Measurements from ENCODE around the gene COL6A1. TPM values are rescaled to one million over a fixed set of nuclear protein-coding genes. Genes with fewer than 3 reads are reported as not detected.

The COL6A1 gene
- total and polyA plus RNA-seq, 2 of the 13 experiments (the other 11 are each of a cell fraction or from before 2014, with no cell fraction given): 3.1 to 4.8 TPM

DNA sequence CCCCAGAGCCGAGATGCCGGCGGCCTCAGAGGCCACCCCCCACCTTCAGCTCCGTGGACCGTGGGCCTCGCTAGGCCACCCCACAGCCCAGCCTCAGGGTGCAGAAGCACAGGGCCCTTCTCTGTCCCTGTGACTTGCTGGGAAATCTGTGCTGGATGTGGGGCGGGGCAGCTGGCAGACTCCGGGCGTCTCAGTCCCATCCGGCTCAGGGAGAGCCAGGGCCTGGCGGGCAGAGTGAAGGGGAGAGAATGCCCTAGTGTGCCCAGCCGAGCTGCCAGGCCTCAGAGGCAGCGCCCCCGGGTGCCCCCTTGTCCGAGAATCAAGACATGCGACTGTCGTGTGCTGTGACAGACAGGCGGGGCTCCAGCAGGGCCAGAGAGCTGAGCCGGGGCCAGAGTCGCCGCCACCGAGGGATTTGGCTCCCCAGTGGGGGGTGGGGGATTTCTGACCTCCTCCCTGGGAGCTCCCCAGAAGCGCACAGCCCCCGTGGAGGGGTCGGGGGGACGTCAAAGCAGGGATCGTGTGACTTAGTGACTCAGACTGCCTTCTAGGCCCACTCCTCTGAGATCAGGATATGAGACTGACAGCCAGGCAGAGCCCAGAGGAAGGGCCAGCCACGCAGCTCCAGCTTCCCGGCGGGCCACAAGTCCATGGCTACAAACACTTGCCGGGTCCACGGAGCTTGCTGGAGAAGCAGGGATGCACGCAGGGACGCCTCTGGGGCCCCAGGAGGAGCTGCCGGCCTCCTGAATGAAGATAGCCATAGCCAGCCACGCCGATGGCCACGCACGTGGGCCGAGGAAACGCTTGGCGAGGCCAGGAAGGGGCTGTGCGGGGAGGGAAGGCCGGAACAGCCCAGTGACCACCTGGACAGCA, 11.9 kb downstream of the COL6A1 start:
- no peaks in the 10 kb centered on the region for H3K9me3 ChIP-seq (ENCODE audit: low read length)
- no peak overlapping the region for H3K4me3 ChIP-seq (replicated peaks in 1 of 3; ENCODE audit: insufficient read depth in 1 of 3, low read depth in 2 of 3, low read length in 3 of 3)
- no peak overlapping the region for H3K4me2 ChIP-seq (ENCODE audit: low read depth, low read length)
- peaks cover 0 to 7% of the 10 kb centered on the region in 2 experiments; a peak in 1 of 5 replicates for H3K27me3 ChIP-seq (ENCODE audit: control insufficient read depth in 1 of 2, insufficient read depth in 2 of 2, low read length in 2 of 2)
- TF ChIP-seq ZNF552 (CRISPR knock-in tag; IDR thresholded peaks at IDR 0.05; ENCODE audit: borderline replicate concordance): no peak
- no peak for TF ChIP-seq GTF2F1 (IDR thresholded peaks at IDR 0.05; ENCODE audit: low read length)
- TF ChIP-seq, protein P1, sequence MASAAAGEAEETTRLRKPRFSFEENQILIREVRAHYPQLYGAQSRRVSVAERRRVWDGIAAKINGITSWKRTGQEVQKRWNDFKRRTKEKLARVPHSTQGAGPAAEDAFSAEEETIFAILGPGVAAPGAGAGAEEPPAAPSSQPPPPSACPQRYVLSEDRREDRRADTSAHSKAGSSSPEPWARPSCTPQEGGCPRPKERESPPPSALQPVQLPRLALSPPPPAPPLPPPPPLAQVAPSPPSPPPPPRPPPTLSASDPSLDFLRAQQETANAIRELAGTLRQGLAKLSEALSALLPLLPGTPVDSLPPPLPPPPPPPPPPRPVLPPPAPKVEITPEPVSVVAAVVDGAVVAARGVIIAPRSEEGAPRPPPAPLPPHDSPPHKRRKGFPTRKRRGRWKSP (CRISPR knock-in tag; IDR thresholded peaks at IDR 0.05): no peak
- TF ChIP-seq, protein P2, sequence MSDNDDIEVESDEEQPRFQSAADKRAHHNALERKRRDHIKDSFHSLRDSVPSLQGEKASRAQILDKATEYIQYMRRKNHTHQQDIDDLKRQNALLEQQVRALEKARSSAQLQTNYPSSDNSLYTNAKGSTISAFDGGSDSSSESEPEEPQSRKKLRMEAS (IDR thresholded peaks at IDR 0.05): no peak
- no peak for TF ChIP-seq TOE1 (CRISPR knock-in tag; IDR thresholded peaks at IDR 0.05)
- TF ChIP-seq, protein P3, sequence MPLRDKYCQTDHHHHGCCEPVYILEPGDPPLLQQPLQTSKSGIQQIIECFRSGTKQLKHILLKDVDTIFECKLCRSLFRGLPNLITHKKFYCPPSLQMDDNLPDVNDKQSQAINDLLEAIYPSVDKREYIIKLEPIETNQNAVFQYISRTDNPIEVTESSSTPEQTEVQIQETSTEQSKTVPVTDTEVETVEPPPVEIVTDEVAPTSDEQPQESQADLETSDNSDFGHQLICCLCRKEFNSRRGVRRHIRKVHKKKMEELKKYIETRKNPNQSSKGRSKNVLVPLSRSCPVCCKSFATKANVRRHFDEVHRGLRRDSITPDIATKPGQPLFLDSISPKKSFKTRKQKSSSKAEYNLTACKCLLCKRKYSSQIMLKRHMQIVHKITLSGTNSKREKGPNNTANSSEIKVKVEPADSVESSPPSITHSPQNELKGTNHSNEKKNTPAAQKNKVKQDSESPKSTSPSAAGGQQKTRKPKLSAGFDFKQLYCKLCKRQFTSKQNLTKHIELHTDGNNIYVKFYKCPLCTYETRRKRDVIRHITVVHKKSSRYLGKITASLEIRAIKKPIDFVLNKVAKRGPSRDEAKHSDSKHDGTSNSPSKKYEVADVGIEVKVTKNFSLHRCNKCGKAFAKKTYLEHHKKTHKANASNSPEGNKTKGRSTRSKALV (CRISPR knock-in tag; IDR thresholded peaks at IDR 0.05): no peak
- ChIA-PET POLR2A (interaction anchor here (0.9 kb wide), 1 partner anchor 20 kb away, joined by 3 read pairs; no protein-coding TSS in a partner anchor), CTCF (ENCODE audit: low intra/inter-chr PET ratio, low total read pairs) (no interaction called here)
- DNase-seq (ENCODE audit: low spot score) (no peak), ATAC-seq (no peak), FAIRE-seq (no peak)
- H3K9ac ChIP-seq (ENCODE audit: insufficient read depth, low read depth, low read length): no peak overlapping the region
- H3K79me2 ChIP-seq (ENCODE audit: insufficient read depth, low read length): no peaks in the 10 kb centered on the region
- BruUV-seq (replicated peaks): no TSS peak
- intact Hi-C loops (cut with micrococcal nuclease; ENCODE audit: unreplicated experiment): no loop called here
- H2AFZ ChIP-seq (ENCODE audit: low read length): no peak overlapping the region
- in situ Hi-C loops (cut with HindIII; ENCODE audit: extremely low pct_ligation_motif_present, low pct_unique_long_range_greater_than_20kb): no loop called here
- H3K4me1 ChIP-seq (ENCODE audit: insufficient read depth, low read length): peaks cover 17% of the 10 kb centered on the region
- H4K20me1 ChIP-seq (ENCODE audit: insufficient read depth, low read length): no peaks in the 10 kb centered on the region
- WGBS (ENCODE audit: low lambda C conversion rate): 95% methylated on average over 11 of the region's 44 CpGs
- no peak overlapping the region for H3K27ac ChIP-seq (ENCODE audit: extremely low read length, insufficient read depth, low read length)
- H3K36me3 ChIP-seq (replicated peaks in 1 of 2; ENCODE audit: control insufficient read depth in 1 of 2, insufficient read depth in 2 of 2, low read length in 2 of 2): no peaks in the 10 kb centered on the region

Data from HepG2 (cell line).